RKO (cell line): Measurements from ENCODE around the gene IL15RA.
"Not testable (repeated sequence)": the region's sequence is repeated elsewhere in the genome, so short reads cannot be mapped to it uniquely, and the experiment has no call there.

Experiments
- DNase-seq: peaks from one replicate; pipeline ENCODE4 v3.0.0-alpha.2; 2016; ENCODE audit warnings: low spot score

Gene IL15RA

DNA sequence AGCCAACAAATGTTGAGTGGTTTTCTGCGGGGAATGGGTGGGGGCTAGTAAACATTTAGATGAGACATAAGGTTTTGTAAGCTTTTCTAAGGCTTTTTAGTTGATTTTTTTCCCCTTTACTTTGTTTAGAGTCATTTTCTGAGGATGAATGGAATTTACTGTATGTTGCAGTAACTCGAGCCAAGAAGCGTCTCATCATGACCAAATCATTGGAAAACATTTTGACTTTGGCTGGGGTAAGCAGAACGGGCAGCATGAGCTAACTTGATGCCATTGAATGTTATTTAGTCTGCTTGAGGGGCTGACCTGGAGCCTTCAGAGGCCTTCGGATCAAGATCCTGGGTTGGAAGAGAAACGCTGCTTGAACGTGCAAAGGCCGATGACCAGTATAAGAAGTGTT is 50.0 kb downstream of the IL15RA start:
- no peak for DNase-seq

- DNase-seq: no peak
Observed at GRCh38 chr10:5924889-5925288, 52.5 kb downstream of the IL15RA start.

GRCh38 chr10:5921746-5922145 is 55.6 kb downstream of the IL15RA start:
- DNase-seq: no peak

DNA sequence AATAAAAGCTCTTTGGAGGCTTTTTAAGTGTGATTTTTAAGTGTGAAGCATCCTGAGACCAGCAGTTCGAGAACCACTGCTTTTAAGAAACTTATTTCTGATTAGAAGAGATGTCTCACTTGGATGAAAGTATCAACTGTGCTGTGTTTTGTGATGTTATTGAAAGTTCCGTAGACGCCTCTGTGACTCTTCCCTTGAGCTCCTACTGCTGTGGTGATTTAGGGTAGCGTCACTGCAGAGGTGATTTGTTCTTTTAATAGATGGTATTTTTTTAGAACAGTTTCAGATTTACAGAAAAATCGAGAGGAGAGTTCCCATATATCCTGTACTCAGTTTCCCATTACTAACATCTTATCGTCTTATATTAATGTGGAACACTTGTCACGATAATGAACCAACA is 57.8 kb downstream of the IL15RA start:
- DNase-seq: no peak

DNA sequence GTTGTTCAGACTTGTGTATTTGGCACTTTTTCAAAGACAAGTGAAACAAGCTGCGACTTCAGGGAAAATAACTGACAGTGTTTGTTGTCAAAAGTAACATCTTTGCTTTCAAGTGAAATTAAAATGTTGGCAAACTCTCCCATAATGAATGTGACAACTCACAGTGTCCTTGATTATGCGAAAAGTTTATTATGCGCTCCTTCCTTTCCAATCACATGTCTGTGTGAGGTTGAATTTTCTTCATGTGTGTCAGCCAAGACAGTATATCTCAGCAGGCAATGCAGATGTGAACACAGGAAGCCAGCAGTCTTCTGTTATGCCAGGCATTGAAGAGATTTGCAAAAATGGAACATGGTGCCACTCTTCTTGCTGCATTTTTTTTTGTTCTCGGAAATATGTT is 58.6 kb downstream of the IL15RA start:
- DNase-seq: no peak

DNA sequence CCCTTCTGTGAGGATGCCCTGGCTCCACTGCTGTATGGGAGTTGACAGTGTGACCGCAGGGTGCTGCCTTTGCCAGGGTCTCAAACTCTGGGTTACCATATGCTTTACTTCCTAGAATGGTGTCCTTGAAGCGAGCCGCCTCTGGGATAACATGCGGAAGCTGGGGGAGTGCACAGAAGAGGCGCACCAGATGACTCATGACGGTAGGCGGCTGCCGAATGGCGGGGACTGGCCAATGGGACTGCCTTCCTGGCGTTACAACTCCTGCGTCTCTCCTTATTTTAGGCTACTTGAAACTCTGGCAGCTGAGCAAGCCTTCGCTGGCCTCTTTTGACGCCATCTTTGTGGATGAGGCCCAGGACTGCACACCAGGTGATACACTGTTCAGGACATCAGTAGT is 60.0 kb downstream of the IL15RA start:
- DNase-seq: no peak

DNA sequence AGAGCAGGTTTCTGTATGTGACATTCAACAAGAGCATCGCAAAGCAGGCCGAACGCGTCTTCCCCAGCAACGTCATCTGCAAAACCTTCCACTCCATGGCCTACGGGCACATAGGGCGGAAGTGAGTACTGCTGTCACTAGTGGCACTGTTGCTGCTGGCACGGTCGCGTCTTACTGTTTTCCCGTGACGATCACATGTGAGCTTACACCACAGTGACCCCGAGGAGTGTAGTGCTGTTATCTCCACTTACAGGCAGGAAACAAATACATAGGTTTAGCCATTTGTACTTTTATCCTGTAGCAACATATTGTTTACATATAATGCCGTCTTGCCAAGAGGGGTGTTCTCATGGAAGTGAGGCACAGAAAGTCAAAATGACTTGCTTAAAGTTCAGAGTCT is 61.9 kb downstream of the IL15RA start:
- no peak for DNase-seq

- no peak for DNase-seq
Observed at GRCh38 chr10:5913736-5914135, 63.6 kb downstream of the IL15RA start.

- DNase-seq: no peak
Observed at GRCh38 chr10:5911670-5912069, 65.7 kb downstream of the IL15RA start.

- DNase-seq: no peak
Observed at GRCh38 chr10:5910323-5911100, 66.8 kb downstream of the IL15RA start.

- not testable (repeated sequence) for DNase-seq
Observed at GRCh38 chr10:5908676-5909075, 68.7 kb downstream of the IL15RA start.

DNA sequence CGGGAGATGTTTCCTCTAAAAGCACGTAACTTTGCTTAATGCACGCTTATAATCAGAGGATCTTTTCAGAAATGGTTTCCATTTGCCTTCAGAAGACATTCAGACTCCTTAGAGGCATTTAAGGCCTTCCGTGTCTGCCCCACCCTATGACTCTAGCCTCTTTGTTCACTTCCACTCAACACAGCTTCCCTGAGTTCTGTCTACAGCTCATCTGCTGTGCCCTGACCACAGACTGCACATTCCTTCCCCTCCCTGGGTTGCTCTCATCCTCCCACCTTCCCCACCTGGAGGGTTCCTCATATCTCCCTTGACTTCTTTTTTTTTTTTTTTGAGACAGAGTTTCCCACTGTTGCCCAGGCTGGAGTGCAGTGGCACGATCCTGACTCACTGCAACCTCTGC is 70.7 kb downstream of the IL15RA start:
- DNase-seq: no peak

DNA sequence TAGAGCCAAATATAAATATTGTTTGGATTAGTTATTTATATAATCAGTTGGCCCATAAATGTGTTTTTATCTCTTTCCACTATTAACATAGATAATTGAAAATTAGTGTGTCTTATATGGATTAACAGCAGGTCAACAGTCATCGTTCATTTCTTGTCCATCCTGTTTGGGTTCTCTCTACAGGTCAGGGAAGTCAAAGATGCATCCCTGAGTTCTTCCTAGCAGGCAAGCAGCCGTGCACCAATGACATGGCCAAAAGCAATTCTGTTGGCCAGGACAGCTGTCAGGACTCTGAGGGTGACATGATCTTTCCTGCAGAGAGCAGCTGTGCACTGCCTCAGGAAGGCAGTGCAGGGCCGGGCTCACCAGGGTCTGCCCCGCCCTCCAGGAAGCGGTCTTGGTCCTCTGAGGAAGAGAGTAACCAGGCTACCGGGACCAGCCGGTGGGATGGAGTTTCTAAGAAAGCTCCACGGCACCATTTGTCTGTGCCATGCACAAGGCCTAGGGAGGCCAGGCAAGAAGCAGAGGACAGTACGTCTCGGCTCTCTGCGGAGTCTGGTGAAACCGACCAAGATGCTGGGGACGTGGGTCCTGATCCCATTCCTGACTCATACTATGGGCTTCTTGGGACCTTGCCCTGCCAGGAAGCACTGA is 71.4 kb downstream of the IL15RA start:
- no peak for DNase-seq

DNA sequence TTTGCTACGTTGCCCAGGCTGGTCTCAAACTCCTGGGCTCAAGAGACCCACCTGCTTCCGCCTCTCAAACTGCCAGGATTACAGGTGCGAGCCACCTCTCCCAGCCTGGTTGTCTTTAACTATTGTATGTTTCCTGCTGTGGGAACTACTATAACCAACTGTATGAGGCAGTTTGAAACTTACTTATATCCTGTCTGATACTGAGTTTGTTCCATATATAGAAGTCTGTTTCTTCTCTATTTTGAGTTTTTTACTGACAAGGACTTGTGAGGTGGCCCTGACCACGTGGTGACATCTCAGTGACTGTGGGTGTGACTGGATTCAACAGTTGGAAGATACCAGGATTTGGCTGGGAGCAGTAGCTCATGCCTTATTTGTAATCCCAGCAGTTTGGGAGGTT is 73.1 kb downstream of the IL15RA start:
- no peak for DNase-seq

DNA sequence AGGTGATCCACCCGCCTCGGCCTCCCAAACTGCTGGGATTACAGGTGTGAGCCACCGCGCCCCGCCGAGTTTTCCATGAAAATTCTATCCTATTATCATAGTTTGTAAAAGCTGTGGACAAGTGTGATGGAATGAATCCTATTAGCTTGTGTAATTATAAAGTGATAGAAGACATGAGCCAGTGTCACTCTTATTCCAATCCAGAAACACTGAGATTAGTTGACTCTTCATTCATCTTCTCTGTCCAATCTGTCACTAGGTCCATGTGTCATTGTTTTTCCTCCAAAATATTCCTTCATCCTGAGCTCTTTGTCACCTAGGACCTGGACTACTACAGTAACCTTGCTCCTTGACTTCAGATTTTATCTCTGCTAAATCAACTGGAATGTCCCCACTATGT is 73.8 kb downstream of the IL15RA start:
- DNase-seq: no peak

- no peak for DNase-seq
Observed at GRCh38 chr10:5902511-5903274, 74.7 kb downstream of the IL15RA start.
